Stimulated activated CD4-positive, alpha-beta T cell treated with anti-CD3 and anti-CD28 coated beads, Interleukin-15, amount 100 ng/mL, for 1 hour (primary cell): ENCODE data around the gene RFXAP.

Source experiments
- DNase-seq, 2 donors: peaks; one replicate each; pipeline ENCODE4 v3.0.0-alpha.2; 2020; ENCODE audit warnings: low read depth in 1 of 2, low spot score in 1 of 2

The RFXAP gene

DNA sequence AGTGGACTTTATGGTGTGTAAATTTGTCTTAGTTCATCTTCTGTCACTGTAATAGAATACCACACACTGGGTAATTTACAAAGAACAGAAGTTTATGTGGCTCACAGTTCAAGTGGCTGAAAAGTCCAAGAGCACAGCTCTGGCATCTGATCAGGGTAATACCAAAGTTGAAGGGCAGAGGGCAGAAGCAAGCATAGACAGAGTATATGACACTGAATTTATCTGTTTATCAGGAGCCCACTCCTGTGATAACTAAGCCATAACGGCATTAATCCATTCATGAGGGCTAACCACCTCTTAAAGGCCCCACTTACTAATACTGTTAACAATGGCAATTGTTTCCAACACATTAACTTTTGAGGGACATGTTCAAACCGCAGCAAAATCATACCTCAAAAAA, 4.0 kb upstream of the RFXAP start:
- DNase-seq: no peak

DNA sequence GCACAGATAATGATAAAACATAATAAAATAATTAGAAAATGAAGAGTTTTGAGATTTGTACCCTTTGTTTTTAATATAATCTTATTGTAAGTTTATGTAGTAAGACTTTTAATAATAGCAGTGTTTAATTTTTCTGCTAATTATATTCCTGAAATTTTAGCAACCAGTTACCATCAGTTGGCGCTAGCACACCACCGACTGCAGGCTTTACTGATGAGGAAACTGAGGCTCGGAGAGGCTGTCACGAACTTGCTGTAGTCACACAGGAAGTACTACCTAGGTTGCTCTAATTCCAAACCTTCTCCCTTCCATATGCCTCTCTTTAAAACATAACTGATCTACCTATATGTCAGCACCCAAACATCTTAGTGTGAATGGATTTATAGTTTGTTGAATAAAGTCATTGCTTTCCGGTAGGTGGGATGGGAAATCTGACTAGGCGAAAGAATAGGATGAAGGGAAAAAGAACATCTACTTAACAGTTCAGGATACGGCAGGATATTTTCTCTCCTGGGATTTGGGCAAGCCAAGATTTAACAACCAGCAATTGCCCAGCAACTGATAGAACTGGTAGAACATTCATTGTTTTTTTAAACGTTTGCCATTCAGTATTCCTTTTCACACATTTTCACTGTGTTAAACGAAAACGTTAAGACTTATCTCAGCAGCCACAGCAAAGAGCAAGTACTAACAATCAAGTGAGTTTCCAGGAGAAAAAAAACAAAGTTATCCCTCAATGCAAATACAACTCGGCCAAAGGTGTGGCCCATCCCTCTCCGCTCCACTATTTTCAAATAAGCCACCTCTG, 822 bp upstream of the RFXAP start:
- no peak for DNase-seq

DNA sequence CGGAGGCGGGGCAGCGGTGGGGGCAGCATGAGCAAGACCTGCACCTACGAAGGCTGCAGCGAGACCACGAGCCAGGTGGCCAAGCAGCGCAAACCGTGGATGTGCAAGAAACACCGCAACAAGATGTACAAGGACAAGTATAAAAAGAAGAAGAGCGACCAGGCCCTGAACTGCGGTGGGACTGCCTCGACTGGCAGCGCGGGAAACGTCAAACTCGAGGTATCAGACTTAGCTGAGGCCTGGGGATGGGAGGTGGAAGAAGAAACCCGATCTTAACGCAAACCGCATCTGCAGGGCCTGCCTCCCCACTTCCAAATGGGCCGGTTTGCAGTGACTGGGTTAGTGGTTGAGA, 693 bp downstream of the RFXAP start:
- DNase-seq: peak in 1 of 2 donors; percentile 2

DNA sequence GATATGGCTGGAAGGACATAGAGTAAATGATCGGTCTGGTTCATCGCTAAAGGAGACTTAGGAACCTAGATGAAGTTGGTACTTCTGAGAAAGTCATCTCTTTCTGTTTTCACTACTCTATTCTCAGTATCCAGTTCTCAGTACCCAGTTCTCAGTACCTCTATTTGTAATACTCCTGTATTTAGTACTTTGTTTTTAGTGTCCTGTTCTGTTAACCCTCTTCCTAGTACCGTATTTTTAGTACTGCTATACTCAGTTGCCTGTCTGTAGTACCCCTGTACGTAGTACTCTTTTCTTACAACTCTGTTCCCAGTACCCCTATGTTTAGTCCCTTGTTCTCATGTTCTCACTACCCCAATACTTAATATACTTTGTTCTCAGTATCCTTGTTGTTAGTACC, 1.2 kb downstream of the RFXAP start:
- DNase-seq: no peak

DNA sequence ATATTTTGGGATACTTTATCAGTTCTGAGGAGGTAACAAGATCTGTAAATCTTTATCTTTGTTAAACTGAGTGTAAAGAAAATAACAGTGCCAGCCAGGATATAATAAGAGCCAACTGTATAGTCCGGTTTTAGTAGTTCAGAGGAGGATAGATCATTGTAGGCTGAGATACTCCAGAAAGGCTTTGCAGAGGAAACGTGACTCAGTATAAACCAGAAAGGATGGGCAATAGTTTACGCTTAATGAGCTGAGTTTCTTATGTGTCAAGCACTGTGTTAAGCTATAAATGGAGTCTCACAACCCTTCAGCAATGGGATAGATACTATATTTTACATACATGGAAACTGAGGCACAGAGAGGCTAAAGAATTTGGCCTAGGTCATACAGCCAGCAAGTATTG, 3.8 kb downstream of the RFXAP start:
- no peak for DNase-seq

DNA sequence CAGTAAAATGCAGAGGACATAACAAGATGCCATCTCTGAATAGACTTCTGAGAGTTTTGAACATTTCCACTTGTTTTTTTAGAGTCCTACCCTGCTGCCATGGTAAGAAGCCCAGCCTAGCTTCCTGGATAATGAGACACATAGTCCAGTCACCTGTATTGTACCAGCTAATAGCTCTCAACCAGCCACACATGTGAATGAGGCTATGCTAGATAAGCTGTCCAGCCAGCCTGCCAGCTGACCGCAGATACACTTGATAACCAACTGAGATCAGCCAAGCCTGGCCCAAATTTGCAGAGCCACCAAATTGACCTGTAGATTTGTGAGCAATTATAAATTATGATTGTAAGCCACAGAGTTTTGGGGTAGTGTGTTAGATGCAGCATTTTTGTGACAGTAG, 10.7 kb downstream of the RFXAP start:
- DNase-seq: no peak

DNA sequence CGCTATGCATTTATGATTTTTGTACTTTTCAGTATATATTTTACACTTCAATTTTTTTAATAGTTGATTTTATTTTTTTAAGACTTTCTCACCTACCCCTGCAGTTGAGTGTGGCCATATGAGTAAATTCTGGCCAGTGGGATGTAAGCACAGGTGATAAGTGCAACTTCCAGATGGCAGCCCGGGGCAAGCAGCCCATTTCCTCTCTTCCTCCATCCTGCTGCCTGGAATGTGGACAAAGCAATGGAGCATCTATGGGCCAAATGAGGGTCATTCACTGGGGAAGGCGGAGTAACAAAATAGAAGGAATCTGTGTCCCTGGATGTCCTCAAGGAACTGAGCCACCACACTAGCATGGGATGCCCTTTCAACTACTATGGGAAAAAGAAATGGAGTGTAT, 12.3 kb downstream of the RFXAP start:
- no peak for DNase-seq

DNA sequence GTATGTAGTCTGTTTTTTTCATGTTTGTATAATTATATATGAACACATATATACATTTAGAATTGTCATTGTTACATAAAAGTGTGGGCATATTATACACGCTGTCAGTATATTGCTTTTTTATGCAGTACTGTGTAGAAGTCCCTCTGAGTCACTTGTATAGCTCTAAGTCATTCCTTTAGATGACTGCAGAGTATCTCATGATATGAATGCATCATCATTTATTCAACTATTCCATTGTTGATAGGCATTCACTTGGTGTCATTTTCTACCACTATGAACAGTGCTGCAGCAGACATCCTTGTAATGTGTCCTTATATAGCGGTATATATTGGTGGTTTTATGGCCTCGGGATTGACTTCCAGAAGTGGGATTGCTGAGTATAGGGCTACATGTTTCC, 15.3 kb downstream of the RFXAP start:
- no peak for DNase-seq

DNA sequence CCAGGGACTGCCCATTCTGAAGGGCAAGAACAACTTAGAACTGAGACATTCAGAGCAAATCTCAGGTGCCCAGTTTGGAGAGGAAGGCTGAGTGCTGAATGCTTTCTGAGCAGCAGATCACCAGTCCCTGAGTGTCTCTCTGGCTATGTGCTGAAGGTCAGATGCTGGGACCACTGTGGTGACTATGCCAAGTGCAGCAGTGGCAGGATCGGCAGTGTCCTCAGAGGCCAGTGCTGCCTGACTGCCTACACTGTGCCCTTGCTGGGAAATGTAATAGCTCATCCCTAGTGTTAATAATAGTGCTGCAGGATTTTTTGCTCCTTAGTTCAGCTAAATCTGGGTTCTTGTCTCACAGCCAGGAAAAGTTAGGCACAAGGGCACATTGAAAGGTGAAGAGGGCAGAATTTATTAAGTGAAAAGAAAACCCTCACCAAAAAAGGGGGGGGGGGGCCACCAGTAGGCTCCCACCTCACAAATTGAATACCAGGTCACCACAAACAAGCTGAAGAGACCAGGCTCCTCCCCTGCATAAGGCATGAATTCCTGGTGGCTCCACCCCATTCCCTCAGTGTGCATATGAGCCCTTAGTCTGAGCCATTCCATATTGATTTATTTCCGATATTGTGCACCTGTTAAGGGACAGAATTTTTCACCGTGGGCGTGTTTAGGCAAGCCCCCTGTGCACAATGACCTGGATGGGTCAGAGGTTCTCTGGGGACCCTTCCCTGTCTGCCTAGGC, 18.5 kb downstream of the RFXAP start:
- no peak for DNase-seq

DNA sequence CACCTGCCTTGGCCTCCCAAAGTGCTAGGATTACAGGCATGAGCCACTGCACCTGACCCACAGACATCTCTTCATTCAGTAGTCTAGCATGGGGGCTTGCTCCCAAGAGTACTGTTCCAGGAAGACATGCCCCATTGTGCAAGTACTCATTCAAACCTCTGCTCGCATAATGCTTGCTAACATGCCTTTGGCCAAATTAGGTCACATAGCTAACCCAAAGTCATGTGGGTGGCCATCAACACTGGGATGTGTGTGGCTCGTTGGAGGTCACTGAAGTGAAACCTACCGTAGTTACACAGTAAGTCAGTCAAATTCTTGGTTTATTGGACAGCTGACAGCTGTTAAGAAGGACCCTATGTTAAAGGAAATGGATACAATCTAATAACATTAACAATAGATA, 20.3 kb downstream of the RFXAP start:
- DNase-seq: no peak

DNA sequence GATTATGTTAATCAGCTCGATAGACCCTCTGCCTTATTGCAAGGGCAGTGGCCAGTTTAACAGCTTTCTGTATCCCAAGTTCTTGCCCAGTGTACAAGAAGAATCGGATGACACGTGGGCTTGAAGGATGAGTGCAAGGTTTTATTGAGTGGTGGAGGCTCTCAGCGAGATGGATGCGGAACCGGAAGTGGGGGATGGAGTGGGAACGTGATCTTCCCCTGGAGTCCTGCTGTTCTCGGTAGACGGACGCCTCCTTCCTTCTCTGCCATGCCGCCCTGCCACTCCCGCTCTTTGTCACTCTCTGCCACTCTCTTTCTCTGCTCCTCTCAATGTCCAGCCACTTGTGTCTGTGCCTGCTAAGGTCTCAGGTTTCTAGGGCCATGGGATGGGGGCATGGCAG, 21.0 kb downstream of the RFXAP start:
- DNase-seq: no peak

DNA sequence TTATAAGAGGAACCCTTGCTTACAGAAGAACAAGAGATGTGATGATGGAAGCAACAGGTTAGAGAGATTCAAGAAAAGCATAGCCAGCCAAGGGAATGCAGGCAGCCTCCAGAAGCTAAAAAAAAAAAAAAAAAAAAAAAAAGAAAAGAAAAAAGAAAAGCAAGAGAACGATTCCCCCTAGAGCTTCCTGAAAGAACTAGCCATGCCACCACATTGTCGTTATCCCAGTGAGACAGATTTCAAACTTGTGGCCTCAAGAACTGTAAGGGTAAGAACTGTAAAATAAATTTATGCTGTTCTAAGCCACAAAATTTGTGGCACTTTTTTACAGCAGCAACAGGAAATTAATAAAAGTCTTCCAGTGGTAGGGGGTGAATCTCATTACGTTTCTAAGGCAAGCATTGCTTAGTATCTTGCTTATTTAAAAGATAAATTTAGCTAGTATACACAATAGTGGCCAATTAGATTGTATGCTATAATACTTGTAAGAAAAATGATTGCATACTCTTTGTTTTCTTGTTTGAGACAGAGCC, 21.8 kb downstream of the RFXAP start:
- DNase-seq: no peak

DNA sequence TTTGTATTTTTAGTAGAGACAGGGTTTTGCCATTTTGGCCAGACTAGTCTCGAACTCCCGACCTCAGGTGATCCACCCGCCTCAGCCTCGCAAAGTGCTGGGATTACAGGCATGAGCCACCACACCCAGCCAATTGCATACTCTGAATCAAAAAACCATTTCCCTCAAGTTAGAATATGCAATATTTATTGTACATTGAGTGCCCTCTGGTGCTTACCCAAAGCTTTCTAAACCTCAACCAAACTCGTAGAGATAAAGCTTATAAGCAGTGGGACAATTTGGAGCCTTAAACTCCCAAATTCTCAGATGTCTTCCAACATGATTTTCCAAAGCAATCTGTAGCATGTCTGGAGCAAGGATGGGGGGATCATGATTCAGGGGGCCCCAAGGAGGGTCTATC, 22.4 kb downstream of the RFXAP start:
- no peak for DNase-seq

DNA sequence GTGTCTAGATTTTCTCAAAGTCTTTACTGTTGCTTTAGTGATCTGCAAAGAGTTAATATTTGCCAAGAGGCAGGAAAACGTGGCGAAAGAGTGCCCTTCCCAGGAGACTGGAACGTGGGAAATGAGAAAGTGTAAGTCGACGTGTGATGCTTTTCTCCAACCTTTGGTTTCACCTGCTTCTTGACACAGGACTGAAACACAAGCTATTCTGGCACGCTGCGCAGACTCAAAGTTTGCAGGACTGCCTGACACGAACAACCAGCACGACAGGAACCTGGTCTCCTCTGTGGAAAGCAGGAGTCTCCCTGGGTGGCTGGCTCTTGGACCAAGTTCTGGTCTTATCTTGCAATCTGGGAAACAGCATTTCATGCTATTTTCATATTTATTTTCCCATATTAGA, 28.6 kb downstream of the RFXAP start:
- DNase-seq: no peak

DNA sequence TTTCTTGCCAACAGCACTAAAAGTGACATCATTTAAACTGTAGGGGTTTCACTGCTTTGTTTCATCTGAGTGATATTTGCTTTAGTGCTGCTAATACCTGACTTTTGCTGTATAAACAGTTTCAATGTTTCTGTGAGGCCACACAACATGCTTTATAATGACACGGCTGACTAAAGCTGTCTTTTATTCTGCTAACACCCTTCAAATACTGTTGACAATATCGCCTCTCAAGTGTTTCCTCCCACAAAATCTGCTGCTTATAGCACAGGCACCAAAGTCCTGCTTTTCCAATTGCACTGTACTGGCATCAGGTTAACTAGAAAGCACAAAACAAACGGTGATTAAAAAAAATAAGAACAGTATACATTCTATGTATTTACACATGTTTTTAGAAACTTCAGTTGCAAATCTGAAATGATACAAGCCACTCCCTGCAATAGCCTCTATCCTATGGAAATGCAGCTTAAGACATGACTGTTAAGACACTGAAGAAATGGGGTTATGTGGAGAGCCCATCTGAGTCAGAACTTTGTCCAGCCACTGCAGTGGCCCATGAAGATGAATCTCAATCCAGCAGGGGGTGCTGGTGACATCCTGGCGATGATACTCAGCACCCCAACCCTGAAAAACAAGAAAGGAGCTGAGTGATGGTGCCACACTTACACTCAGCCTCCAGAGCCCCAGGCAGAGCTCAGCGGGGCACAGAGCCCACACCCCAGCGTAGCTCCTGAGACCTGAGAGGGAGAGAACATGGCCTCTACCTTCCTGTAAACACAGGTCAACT, 29.4 kb downstream of the RFXAP start:
- DNase-seq: no peak

DNA sequence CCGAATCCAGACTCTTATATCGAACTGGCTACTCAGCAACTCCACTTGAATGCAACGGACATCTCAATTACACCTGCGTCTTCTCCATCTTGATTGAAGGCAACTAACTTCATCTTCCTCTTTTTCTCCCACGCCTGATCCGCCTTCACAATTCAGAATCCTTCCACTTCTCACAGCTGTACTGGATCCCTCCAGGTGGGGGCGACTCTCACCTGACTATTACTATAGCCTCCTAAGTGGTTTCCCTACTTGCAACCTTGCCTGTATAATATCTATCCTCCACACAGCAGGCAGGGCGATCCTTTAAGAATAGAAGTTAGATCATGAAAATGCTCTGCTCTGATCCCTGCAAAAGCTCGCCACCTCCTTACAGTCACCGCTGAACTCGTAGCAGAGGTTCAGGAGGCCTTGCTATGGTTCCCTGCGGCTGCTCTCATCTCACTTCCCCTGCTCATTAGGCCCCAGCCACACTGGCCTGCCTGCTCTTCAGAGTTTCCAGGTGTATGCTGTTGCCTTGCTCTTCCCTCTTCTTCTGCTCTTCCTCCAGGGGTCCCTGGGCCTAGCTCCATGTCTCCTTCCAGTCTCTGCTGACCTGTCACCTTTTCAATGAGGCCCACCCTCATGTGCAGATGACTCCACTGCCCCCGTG, 31.9 kb downstream of the RFXAP start:
- DNase-seq: no peak

DNA sequence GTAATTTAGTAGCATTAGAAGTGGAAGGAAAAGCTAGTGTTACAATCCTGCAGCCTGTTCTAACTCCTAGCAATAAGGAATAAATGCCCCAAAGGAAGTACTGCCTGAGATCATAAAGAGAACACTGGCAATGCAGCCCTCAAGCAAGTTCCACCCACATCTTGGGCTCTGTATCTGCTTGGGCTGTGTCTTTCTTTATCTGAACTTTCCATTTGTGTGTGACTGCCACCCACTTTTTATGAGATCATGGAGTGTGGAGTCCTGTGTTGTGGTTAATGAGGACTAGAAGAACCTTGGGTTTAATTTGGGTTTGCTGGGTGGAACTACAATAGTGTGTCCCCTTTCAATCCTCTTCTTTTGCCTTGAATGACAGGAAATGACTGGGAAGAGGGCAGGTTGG, 38.2 kb downstream of the RFXAP start:
- DNase-seq: no peak

DNA sequence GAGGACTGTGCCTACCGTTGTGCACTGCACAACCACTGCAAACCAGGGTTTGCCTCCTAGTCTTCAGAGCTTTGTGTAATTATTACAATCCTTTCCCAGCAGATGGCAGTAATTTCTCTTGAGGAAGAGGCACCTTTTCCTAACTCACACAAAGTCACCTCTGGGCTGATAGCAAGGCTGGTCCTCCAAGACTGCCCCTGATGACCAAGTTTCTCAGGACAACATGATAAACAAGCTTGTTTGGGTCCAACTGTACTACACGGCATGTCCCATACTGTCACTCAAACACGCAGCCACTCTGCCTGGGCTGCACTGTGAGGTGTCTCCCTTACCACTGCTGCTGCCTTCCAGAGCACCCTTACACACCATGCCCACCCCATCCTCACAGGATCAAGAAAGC, 39.3 kb downstream of the RFXAP start:
- DNase-seq: no peak

DNA sequence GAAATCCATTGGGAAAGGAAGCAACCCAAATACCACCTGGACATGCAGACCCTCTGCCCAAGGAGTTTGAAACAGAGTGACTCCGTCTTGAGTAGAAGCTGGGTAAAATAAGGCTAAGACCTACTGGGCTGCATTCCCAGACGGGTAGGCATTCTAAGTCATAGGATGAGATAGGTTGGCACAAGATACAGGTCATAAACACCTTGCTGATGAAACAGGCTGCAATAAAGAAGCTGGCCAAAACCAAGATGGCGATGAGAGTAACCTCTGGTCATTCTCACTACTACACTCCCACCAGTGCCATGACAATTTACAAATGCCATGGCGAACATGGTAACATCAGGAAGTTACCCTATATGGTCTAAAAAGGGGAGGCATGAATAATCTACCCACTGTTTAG, 40.2 kb downstream of the RFXAP start:
- no peak for DNase-seq

DNA sequence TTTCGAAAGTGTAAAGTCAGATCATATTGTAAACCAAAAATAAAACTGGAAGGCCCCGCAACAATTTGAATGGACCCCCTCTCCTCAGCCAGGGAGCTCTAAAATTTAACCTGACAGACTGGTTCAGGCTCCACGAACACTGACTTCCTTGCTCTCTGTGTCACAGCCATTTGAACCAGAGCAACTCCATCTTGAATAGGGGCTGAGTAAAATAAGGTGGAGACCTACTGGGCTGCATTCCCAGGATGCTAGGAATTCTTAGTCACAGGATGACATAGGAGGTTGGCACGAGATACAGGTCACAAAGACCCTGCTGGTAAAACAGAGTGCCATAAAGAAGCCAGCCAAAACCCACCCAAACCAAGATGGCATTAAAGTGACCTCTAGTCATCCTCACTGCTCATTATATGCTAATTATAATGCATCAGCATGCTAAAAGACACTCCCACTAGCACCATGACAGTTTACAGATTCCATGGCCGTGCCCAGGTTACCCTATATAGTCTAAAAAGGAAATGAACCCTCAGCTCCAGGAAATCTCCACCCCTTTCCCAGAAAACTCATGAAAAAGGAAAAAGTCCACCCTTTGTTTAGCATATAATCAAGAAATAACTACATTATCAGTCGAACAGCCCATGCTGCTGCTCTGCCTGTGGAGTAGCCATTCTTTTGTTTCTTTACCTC, 43.1 kb downstream of the RFXAP start:
- no peak for DNase-seq

DNA sequence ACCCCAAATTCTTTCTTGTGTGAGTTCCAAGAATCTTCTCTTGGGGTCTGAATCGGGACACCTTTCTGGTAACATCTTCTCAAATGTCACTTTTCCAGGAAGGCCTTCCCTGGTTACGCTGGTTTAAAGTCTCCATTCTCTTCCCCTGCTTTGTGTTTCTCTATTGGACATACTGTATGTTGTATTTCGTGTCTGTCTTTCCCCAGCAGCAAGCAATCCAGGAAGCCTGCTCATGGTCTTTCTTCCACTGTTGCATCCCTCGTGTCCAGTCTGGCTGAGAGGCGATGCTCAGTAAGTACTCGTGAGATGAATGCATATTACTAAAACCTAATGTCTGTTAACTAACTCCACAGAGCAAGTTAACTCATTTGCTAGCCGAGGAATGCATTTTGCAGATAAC, 43.7 kb downstream of the RFXAP start:
- DNase-seq: no peak
